Measurements from ENCODE around the gene SPSB2.
"Not testable (repeated sequence)": the region's sequence is repeated elsewhere in the genome, so short reads cannot be mapped to it uniquely, and the experiment has no call there.

Gene SPSB2

DNA sequence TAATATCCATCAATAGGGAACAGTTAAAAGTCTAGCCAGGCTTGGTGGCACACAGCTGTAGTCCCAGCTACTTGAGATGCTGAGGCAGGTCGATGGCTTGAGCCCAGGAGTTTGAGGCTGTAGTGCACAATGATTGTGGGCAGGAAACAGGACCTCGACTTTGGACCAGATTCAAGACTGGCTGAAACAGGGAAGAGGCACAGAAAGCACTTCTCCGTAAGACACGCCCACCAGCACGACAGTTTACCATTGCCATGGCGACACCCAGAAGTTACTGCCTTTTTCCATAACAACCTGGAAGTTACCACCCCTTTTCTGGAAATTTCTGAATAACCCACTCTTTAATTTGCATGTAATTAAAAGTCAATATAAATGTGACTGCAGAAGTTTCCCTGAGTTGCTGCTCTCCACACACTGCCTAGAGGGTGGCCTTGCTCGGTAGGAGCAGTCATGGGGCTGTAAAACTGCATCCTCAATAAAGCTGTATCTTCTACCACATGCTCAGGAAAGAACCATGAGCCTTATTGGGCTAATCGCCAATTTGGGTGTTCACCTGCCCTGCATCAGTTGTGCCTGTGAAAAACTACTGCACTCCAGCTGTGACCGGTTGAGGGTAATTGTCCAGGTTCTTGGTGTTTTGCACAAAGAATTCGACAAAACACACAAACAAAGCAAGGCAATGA is 26.9 kb upstream of the SPSB2 start:
- DNase-seq = peak; percentile 34

GRCh38 chr12:6899427-6899826 is 26.3 kb upstream of the SPSB2 start:
- no peak for DNase-seq

DNA sequence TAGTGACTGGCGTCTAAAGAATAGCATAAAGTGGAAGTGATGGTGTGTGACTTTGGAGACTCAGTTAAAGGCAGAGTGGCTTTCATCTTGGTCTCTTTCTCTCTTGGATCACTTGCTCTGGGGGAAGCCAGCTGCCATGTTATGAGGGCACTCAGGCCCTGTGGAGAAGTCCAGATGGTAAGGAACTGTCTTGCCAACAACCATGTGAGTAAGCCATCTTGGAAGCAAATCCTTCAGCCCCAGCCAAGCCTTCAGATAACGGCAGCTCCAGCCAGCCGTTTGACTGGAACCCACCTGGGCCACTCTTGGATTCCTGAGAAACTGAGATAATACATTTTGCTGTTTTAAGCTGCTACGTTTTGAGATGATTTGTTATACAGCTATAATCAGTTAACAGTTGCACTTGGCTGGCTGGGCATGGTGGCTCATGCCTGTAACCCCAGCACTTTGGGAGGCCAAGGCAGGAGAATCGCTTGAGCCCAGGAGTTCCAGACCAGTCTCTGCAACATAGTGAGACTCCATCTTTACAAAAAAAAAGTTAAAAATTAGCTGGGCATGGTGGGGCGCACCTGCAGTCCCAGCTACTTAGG is 23.8 kb upstream of the SPSB2 start:
- DNase-seq = no peak

DNA sequence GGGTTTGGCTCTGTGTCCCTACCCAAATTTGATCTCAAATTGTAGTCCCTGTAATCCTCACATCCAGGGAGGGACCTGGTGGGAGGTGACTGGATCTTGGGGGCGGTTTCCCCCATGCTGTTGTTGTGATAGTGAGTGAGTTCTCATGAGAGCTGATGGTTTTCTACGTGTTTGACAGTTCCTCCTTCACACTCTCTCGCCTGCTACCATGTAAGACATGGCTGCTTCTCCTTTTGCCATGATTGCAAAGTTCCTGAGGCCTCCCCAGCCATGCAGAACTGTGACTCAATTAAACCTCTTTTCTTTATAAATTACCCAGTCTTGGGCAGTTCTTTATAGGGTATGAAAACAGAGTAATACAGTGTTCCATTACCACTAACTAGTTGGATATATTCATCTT is 21.2 kb upstream of the SPSB2 start:
- DNase-seq = no peak

- not testable (repeated sequence) for DNase-seq
Observed at GRCh38 chr12:6892683-6893082, 19.6 kb upstream of the SPSB2 start.

- DNase-seq = no peak
Observed at GRCh38 chr12:6891646-6892001, 18.5 kb upstream of the SPSB2 start.

- peak; percentile 99 for DNase-seq
Observed at GRCh38 chr12:6890789-6891645, 17.9 kb upstream of the SPSB2 start.

GRCh38 chr12:6889775-6890573 is 16.9 kb upstream of the SPSB2 start:
- DNase-seq = not testable (repeated sequence)

DNA sequence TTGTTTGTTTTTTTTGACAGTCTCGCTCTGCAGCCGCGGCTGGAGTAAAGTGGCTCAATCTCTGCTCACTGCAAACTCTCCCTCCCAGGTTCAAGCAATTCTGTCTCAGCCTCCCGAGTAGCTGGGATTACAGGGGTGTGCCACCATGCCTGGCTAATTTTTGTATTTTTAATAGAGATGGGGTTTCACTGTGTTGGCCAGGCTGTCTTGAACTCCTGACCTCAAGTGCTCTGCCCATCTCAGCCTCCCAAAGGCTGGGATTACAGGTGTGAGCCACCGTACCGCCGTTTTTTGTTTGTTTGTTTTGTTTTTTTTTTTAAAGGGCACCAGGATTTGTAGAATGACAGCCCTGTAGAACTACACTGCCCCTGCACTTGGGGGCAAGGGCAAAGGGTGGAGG is 15.7 kb upstream of the SPSB2 start:
- DNase-seq = not testable (repeated sequence)

GRCh38 chr12:6888360-6888759 is 15.3 kb upstream of the SPSB2 start:
- DNase-seq = no peak

GRCh38 chr12:6887460-6887859 is 14.4 kb upstream of the SPSB2 start:
- no peak for DNase-seq

DNA sequence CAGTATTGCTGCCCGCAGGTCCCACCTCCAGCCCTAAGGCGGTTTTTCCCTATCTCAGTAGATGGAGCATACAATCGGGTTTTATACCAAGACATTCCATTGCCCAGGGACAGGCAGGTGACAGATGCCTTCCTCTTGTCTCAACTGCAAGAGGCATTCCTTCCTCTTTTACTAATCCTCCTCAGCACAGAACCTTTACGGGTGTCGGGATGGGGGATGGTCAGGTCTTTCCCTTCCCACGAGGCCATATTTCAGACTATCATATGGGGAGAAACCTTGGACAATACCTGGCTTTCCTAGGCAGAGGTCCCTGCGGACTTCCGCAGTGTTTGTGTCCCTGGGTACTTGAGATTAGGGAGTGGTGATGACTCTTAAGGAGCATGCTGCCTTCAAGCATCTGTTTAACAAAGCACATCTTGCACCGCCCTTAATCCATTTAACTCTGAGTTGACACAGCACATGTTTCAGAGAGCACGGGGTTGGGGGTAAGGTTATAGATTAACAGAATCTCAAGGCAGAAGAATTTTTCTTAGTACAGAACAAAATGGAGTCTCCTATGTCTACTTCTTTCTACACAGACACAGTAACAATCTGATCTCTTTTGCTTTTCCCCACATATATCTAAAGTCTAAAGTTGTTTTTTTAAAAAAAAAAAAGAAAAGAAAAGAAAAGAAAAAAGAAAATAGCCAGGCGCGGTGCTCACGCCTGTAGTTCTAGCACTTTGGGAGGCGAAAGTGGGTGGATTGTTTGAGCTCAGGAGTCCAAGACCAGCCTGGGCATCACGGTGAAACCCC is 13.3 kb upstream of the SPSB2 start:
- DNase-seq = not testable (repeated sequence)

DNA sequence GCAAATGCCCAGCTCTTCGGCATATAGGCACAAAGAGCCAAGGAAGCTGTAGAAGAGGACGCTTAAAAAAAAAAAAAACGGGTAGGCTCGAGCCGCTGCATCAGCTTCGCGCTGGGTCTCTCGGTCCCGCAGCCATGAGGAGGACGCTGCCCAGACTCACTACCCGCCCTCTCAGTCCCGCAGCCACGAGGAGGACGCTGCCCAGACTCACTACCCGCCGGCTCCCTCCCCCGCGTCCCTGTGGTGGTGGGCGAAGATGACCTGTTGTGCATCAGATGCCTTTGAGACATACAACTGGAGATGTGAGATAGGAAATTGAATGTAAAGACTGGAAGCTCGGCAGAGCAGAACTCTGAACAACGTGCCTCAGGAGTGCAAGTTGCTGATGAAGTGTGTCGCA is 11.4 kb upstream of the SPSB2 start:
- no peak for DNase-seq

DNA sequence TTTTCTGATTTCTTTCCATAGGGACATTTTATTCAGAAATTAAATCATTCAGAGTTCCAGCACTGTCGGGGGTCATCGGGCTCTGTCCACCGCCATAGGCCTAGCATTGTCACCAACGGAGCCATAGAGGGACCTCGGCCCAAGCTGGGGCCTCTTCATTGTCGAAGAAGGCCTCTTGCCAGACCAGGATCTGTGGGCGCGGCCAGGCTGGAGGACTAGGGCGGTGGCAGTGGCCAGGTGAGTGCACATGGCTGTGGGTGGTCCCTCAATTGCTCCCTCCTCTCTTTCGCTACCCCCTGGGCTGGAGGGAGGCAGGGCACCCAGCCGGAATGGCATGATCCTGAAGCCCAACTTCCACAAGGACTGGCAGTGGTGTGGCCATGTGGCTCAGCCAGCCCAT is 10.6 kb upstream of the SPSB2 start:
- DNase-seq = no peak

DNA sequence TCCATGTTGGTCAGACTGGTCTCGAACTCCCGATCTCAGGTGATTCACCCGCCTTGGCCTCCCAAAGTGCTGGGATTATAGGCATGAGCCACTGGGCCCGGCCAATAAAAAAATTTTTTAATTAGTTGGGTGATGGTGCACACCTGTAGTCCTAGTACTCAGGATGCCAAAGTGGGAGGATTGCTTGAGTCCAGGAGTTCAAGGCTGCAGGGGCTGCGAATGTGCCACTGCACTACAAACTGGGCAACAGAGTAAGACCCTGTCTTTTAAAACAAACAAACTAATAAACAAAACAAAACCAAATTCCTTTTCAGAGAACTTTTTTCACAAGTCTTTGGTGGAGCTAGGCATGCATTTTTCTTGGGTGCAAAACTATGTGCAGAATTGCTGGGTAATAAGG is 10.1 kb upstream of the SPSB2 start:
- no peak for DNase-seq

GRCh38 chr12:6879824-6880223 is 6.7 kb upstream of the SPSB2 start:
- not testable (repeated sequence) for DNase-seq

- DNase-seq = not testable (repeated sequence)
Observed at GRCh38 chr12:6874015-6874368, 889 bp upstream of the SPSB2 start.

DNA sequence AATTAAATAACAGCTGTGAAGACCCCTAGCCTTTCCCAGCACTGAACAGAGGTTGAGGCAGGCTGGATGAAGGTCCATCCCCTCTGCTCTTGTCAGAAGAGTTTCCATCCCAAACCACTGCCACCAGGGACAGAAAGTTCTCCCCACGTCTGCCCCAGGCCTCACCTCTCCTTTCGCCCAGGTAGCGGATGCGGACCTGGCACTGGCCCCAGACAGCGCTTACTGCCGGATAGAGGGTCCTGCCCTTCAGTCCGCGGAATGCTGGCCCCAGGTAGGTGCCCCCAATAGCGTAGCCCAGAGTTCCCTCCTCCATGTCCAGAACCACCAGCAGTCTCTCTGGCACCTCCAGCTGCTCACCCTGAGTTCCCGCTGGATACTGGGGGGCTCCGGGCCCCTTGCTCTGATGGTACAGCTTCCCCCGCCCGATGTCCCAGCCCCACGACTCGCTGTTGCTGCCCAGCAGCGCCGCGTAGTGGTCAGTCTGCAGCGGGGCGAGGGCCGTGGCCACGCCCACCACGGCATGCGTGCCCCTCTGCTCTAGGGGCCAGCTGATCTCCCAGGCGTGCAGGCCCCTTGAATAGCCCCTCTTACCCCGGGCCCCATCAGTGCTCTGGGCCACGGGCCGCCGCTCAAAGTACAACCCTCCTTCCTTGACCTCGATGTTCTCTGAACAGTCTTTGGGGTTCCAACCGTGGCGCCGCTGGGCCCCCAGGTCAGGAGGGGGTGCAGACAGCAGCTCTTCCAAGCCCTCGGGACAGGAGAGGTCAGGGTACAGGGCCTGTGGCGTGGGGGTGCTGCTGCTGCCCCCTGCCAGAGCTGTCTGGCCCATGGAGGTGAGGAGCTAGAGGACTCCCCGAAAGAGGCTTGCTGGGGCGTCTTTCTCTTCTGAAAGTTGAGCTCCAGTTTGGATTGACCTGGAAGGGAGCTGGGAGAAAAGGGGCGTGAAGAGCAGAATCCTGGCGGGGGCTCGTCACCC is 742 bp downstream of the SPSB2 start:
- peak; percentile 88 for DNase-seq

DNA sequence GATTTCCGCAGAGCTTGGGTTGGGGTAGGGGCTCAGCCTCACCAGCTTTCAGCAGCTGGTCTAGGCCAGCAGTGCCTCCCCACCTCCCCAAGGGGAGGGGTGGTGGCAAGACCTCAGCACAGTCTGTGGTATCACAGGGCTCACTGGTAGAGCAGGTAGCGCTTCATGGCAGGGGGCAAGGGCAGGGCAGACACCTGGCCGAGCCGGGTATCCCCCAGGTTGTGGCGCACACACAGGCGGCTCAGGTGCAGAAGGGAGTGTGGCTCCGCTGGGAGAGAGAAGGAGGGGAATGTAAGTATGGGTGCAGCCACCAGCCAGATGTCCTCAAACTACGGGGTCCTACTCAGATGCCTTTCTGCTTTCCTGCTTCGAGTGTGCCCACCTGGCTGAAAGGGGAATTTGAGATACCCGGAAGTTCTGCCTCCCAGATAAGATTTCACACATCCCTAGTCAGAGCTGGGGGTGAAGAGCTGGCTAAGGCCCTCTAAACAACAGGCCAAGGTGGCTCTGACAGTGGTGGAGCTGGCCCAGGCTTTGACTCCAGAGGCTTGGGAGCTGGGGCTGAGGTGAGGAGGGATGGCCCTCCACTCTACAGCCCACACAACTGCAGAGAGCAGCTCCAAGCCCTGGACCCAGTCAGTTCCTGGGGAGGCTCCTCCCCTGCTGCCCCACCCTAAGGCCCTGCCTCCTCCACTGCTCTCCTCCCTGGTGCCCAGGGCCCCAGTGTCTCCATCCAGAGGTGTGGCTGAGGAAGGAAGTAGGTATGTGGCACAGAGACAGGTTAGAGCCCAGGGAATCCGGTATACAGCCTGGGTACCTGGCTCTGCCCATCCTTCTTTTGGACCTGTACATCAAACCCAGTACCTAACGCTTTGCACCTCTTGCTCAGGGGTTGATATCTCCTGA is 1.8 kb downstream of the SPSB2 start:
- DNase-seq = peak; percentile 45

DNA sequence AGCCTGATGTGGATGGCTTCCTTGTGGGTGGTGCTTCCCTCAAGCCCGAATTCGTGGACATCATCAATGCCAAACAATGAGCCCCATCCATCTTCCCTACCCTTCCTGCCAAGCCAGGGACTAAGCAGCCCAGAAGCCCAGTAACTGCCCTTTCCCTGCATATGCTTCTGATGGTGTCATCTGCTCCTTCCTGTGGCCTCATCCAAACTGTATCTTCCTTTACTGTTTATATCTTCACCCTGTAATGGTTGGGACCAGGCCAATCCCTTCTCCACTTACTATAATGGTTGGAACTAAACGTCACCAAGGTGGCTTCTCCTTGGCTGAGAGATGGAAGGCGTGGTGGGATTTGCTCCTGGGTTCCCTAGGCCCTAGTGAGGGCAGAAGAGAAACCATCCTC is 2.8 kb downstream of the SPSB2 start:
- DNase-seq = not testable (repeated sequence)

Measured in CD4-positive, alpha-beta T cell treated with Interleukin-12 subunit alpha and Interleukin-12 subunit beta, for 1 hour (primary cell).